Endothelial cell of umbilical vein (primary cell): ENCODE data around the gene EFCAB8. TPM values are rescaled to one million over a fixed set of nuclear protein-coding genes. Genes with fewer than 3 reads are reported as not detected.

ENCODE experiments used
- BruUV-seq: library from RNA; stranded (reverse); fragments of 400-500 nt; replicated peaks from 2 replicates; lab custom pipeline; 2021; lab: Mats Ljungman, UMichigan
- CTCF ChIA-PET: fragments of 300-600, 350-600 bp; sonication (Branson Sonifier 250); formaldehyde crosslinking; loops from one replicate; lab custom pipeline; 2021; ENCODE audit warnings: antibody characterized with exemption, inconsistent platforms; lab: Charles Lee
- POLR2A ChIA-PET: fragments of 300-600, 350-600 bp; sonication (Branson Sonifier 250); formaldehyde crosslinking; loops from one replicate; lab custom pipeline; 2021; ENCODE audit warnings: antibody characterized with exemption, inconsistent platforms; lab: Charles Lee
- DNase-seq: peaks from one replicate; pipeline ENCODE4 v3.0.0-alpha.2; 2011; ENCODE audit warnings: low read depth, low spot score
- FAIRE-seq: peaks from 2 replicates; lab custom pipeline; 2011; peaks lifted over from hg19 to GRCh38; lab: Jason Lieb, UNC
- H2AFZ ChIP-seq: 2 replicates; pipeline ENCODE4 v1.6.0; 2012; ENCODE audit warnings: low read depth, low read length, control low read depth, inconsistent platforms
- H3K27ac ChIP-seq: 2 replicates; pipeline ENCODE4 v1.5.1; 2011; ENCODE audit warnings: low read depth, mild to moderate bottlenecking, control low read depth, low read length, moderate library complexity; ENCODE audit not compliant: insufficient read depth
- H3K27me3 ChIP-seq, 2 experiments: 2 replicates each; pipeline versions ENCODE4 v1.6.0 to v1.6.1; 2011; ENCODE audit warnings: low read length in 2 of 2, mixed read lengths in 1 of 2; ENCODE audit not compliant: control insufficient read depth in 2 of 2, insufficient read depth in 2 of 2
- H3K36me3 ChIP-seq, 2 experiments: 2 replicates in 1 of 2; 3 replicates in 1 of 2; pipeline ENCODE4 v1.5.1; 2011; ENCODE audit warnings: low read length in 2 of 2, mild to moderate bottlenecking in 1 of 2, moderate library complexity in 1 of 2; ENCODE audit not compliant: control insufficient read depth in 2 of 2, insufficient read depth in 2 of 2; ENCODE audit errors: extremely low read depth in 1 of 2
- H3K4me1 ChIP-seq: 3 replicates; pipeline ENCODE4 v1.5.1; 2011; ENCODE audit warnings: mild to moderate bottlenecking, low read length; ENCODE audit not compliant: control insufficient read depth, insufficient read depth; ENCODE audit errors: extremely low read depth
- H3K4me2 ChIP-seq: 2 replicates; pipeline ENCODE4 v1.6.1; 2011; ENCODE audit warnings: low read length, control low read depth, mixed read lengths; ENCODE audit not compliant: insufficient read depth
- H3K4me3 ChIP-seq, 3 experiments: fragments of 200-600 bp in 1 of 3; sonication (generic), shearing (Covaris generic) in 1 of 3; replicated peaks in 1 of 3; 2 replicates each; pipeline ENCODE4 v1.5.1; 2011 to 2016; ENCODE audit warnings: control low read depth in 3 of 3, low read length in 3 of 3, mild to moderate bottlenecking in 2 of 3, inconsistent platforms in 1 of 3, low read depth in 1 of 3, moderate library complexity in 1 of 3; ENCODE audit not compliant: insufficient read depth in 1 of 3
- H3K79me2 ChIP-seq: 2 replicates; pipeline ENCODE4 v1.6.0; 2012; ENCODE audit warnings: low read length, inconsistent platforms; ENCODE audit not compliant: control insufficient read depth, insufficient read depth
- H3K9ac ChIP-seq: replicated peaks from 2 replicates; pipeline ENCODE3; 2011; ENCODE audit warnings: low read length, control low read depth; ENCODE audit not compliant: insufficient read depth; ENCODE audit errors: extremely low read depth
- H3K9me1 ChIP-seq: replicated peaks from 3 replicates; pipeline ENCODE4 v1.6.0; 2011; ENCODE audit warnings: mild to moderate bottlenecking, low read length; ENCODE audit not compliant: control insufficient read depth, insufficient read depth; ENCODE audit errors: extremely low read depth
- H3K9me3 ChIP-seq: replicated peaks from 2 replicates; pipeline ENCODE4 v1.5.1; 2012; ENCODE audit warnings: low read length, inconsistent platforms; ENCODE audit not compliant: control insufficient read depth, insufficient read depth
- H4K20me1 ChIP-seq: replicated peaks from 2 replicates; pipeline ENCODE3; 2011; ENCODE audit warnings: mild to moderate bottlenecking, low read length; ENCODE audit not compliant: control insufficient read depth, insufficient read depth; ENCODE audit errors: extremely low read depth
- CTCF ChIP-seq, 2 donors: IDR thresholded peaks; 1 replicate in 1 of 2; 2 replicates in 1 of 2; pipeline ENCODE4 v1.5.1; 2011; ENCODE audit warnings: low read length in 2 of 2, mild to moderate bottlenecking in 2 of 2, moderate library complexity in 2 of 2, control low read depth in 1 of 2, inconsistent platforms in 1 of 2, low read depth in 1 of 2; ENCODE audit not compliant: insufficient read depth in 1 of 2; ENCODE audit errors: extremely low read depth in 1 of 2
- EZH2 ChIP-seq: IDR thresholded peaks from 2 replicates; pipeline ENCODE4 v1.6.1; 2012; ENCODE audit warnings: borderline replicate concordance, low read depth, mild to moderate bottlenecking, moderate library complexity, low read length, inconsistent platforms; ENCODE audit not compliant: severe bottlenecking
- FOS ChIP-seq: IDR thresholded peaks from 2 replicates; pipeline ENCODE4 v1.6.1; 2011; ENCODE audit warnings: mild to moderate bottlenecking, low read length, moderate library complexity, borderline replicate concordance; ENCODE audit not compliant: insufficient read depth
- GATA2 ChIP-seq: IDR thresholded peaks from 2 replicates; pipeline ENCODE4 v1.7.0; 2011; ENCODE audit warnings: low read depth, mild to moderate bottlenecking, moderate library complexity, mixed read lengths, low read length; ENCODE audit not compliant: insufficient read length, insufficient read depth
- JUN ChIP-seq: IDR thresholded peaks from 2 replicates; pipeline ENCODE4 v1.6.1; 2011; ENCODE audit warnings: borderline replicate concordance, low read depth; ENCODE audit not compliant: insufficient read length, insufficient read depth
- MYC ChIP-seq: IDR thresholded peaks from one replicate; pipeline ENCODE4 v1.6.1; 2011; ENCODE audit warnings: mild to moderate bottlenecking, low read depth, low read length
- POLR2A ChIP-seq: IDR thresholded peaks from 2 replicates; pipeline ENCODE4 v1.6.1; 2012; ENCODE audit warnings: low read depth, mild to moderate bottlenecking, control low read depth, low read length
- POLR2AphosphoS5 ChIP-seq: IDR thresholded peaks from 2 replicates; pipeline ENCODE4 v1.6.1; 2012; ENCODE audit warnings: low read depth, mild to moderate bottlenecking, control low read depth, low read length, moderate library complexity; ENCODE audit not compliant: insufficient read depth
- dilution Hi-C: fragments of 300-500 bp; cut with MboI; formaldehyde crosslinking; loops from one replicate; pipeline ENCODE4 v1.15.0; 2019; ENCODE audit warnings: low sequenced_read_pairs; ENCODE audit not compliant: extremely low pct_ligation_motif_present
- intact Hi-C: fragments of 100-400 bp; cut with micrococcal nuclease; formaldehyde crosslinking; loops from one replicate; pipeline ENCODE4 v1.10.0; 2022
- polyA plus RNA-seq, 4 experiments: library from polyadenylated mRNA; depleted of rRNA in 3 of 4; stranded (reverse) in 3 of 4; unstranded in 1 of 4; fragments of >200 nt; gene quantifications; 2 replicates each; pipeline versions ENCODE4 v1.2.1 to v1.2.3, GENCODE V29; 2011 to 2012; ENCODE audit warnings: missing spikeins in 1 of 4
- total RNA-seq: library from RNA; stranded (reverse); gene quantifications from 2 replicates; pipeline ENCODE4 v1.2.3, GENCODE V29; 2021
- TF ChIP-seq, protein P1 (sequence below): IDR thresholded peaks from 2 replicates; pipeline ENCODE4 v1.6.1; 2011; ENCODE audit not compliant: insufficient read depth, insufficient read length

EFCAB8 gene
- total and polyA plus RNA-seq, 2 donors (not counting 3 experiments of a cell fraction or from before 2014, with no cell fraction given), result 0.01 to 0.31 TPM

DNA sequence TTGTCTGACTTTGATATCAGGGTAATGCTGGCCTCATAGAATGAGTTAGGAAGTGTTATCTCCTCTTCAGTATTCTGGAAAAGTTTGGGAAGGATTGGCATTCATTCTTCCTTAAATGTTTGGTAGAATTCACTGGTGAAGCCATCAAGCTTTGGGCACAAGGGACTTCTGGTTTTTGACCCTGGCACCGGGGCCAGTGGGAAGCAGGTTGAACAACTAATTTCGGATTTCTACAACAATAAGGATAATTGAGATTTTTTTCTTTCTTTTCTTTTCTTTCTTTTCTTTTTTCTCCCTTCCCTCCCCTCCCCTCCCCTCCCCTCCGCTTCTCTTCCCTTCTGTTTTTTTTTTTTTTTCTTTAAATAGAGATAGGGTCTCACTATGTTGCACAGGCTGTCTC is 70.4 kb downstream of the EFCAB8 start:
- Histone ChIP-seq H3K27ac (no peak overlapping the region), H3K9ac (no peak overlapping the region), H3K79me2 (no peaks in the 10 kb centered on the region), H3K4me1 (no peaks in the 10 kb centered on the region), H3K9me3 (no peaks in the 10 kb centered on the region), H3K4me3 (no peak overlapping the region), H3K27me3 (peaks cover 0 to 2% of the 10 kb centered on the region in 2 experiments), H3K9me1 (no peaks in the 10 kb centered on the region), H2AFZ (no peak overlapping the region), H3K36me3 (no peaks in the 10 kb centered on the region), H3K4me2 (no peak overlapping the region), H4K20me1 (no peaks in the 10 kb centered on the region)
- FAIRE-seq, result no peak
- dilution Hi-C loops (no loop called here), intact Hi-C loops (no loop called here)
- no peak for DNase-seq
- POLR2A ChIA-PET, result no interaction called here
- CTCF ChIA-PET, result no interaction called here
- TF ChIP-seq CTCF (IDR thresholded peaks at IDR 0.05; ENCODE audit: extremely low read depth in 1 of 2, insufficient read depth in 1 of 2, low read depth in 1 of 2, low read length in 2 of 2) (no peak), EZH2 (no peak), MYC (no peak), GATA2 (no peak)
- BruUV-seq, result no TSS peak

DNA sequence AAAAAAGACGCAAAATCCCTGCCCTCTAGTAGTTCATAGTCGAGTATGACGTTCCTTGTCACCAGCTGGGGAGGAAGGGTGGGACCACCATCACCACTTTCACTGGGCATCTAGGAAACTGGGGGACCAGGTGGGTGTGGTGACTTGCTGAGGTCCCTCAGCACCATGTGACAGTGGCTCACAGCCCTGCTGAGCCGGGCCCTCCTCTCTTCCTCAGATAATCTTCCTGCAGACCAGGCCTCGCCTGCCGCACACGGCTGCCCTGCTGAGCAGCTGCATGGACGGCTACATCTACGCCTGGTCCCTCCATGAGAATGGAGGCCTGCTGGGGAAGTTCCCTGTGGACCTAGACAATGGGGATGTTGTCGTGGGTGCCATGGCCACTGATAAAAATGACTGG is 71.5 kb downstream of the EFCAB8 start:
- ChIA-PET POLR2A (no interaction called here), CTCF (no interaction called here)
- DNase-seq (no peak), FAIRE-seq (no peak)
- Histone ChIP-seq H3K9me3 (no peaks in the 10 kb centered on the region), H3K79me2 (no peaks in the 10 kb centered on the region), H3K9me1 (no peaks in the 10 kb centered on the region), H3K27me3 (peaks cover 0 to 2% of the 10 kb centered on the region in 2 experiments), H3K4me2 (no peak overlapping the region), H4K20me1 (no peaks in the 10 kb centered on the region), H3K4me3 (no peak overlapping the region), H3K9ac (no peak overlapping the region), H2AFZ (no peak overlapping the region), H3K4me1 (no peaks in the 10 kb centered on the region), H3K36me3 (no peaks in the 10 kb centered on the region), H3K27ac (no peak overlapping the region)
- intact Hi-C loops, result no loop called here
- TF ChIP-seq EZH2, result no peak
- no peak for TF ChIP-seq CTCF (IDR thresholded peaks at IDR 0.05; ENCODE audit: extremely low read depth in 1 of 2, insufficient read depth in 1 of 2, low read depth in 1 of 2, low read length in 2 of 2)
- no peak for TF ChIP-seq FOS
- TF ChIP-seq, protein P1, sequence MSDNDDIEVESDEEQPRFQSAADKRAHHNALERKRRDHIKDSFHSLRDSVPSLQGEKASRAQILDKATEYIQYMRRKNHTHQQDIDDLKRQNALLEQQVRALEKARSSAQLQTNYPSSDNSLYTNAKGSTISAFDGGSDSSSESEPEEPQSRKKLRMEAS, result no peak
- TF ChIP-seq POLR2AphosphoS5, result no peak
- TF ChIP-seq JUN, result no peak
- no peak for TF ChIP-seq GATA2
- no peak for TF ChIP-seq POLR2A
- no peak for TF ChIP-seq MYC
- BruUV-seq, result no TSS peak
- dilution Hi-C loops, result no loop called here
